Measurements from ENCODE around the gene EEF1A1.

Gene EEF1A1

GRCh38 chr6:73503027-73503772, 17.6 kb downstream of the EEF1A1 start:
- DNase-seq, result no peak

- DNase-seq, result no peak
These were observed 22.9 kb downstream of the EEF1A1 start for GRCh38 chr6:73497915-73498314.

- DNase-seq, result no peak
These were observed 29.5 kb downstream of the EEF1A1 start for GRCh38 chr6:73491377-73491776.

GRCh38 chr6:73487473-73487872, 33.4 kb downstream of the EEF1A1 start:
- DNase-seq, result no peak

GRCh38 chr6:73484438-73484837, 36.4 kb downstream of the EEF1A1 start:
- DNase-seq, result no peak

GRCh38 chr6:73481969-73482368, 38.9 kb downstream of the EEF1A1 start:
- no peak for DNase-seq

- DNase-seq, result no peak
These were observed 43.4 kb downstream of the EEF1A1 start for GRCh38 chr6:73477407-73477806.

- no peak for DNase-seq
These were observed 44.1 kb downstream of the EEF1A1 start for GRCh38 chr6:73476723-73477122.

- no peak for DNase-seq
These were observed 49.0 kb downstream of the EEF1A1 start for GRCh38 chr6:73471686-73472290.
